H1 (cell line): Measurements from ENCODE around the gene CAP2. TPM values are rescaled to one million over a fixed set of nuclear protein-coding genes. Genes with fewer than 3 reads are reported as not detected.

Experiments used
- CTCF ChIA-PET: fragments of 300-600 bp; sonication (Branson Sonifier 250); formaldehyde crosslinking; loops from one replicate; lab custom pipeline; 2021; ENCODE audit not compliant: partially characterized antibody; lab: Charles Lee
- POLR2A ChIA-PET: fragments of 300-600 bp; sonication (Branson Sonifier 250); formaldehyde crosslinking; loops from one replicate; lab custom pipeline; 2021; ENCODE audit warnings: inconsistent platforms; ENCODE audit not compliant: partially characterized antibody; lab: Charles Lee
- DNase-seq, 2 experiments: peaks; one replicate each; pipeline versions ENCODE4 v3.0.0 to v3.0.0-alpha.2; 2010 to 2022; ENCODE audit warnings: low spot score in 2 of 2, low read depth in 1 of 2, mixed read lengths in 1 of 2
- FAIRE-seq: peaks from 2 replicates; lab custom pipeline; 2011; peaks lifted over from hg19 to GRCh38; lab: Jason Lieb, UNC
- H2AFZ ChIP-seq: 2 replicates; pipeline ENCODE4 v1.8.1; 2012; ENCODE audit warnings: low read length, inconsistent platforms
- H2AK5ac ChIP-seq: 2 replicates; pipeline ENCODE4 v1.6.1; 2013; ENCODE audit warnings: low read depth, low read length
- H2BK120ac ChIP-seq: replicated peaks from 2 replicates; pipeline ENCODE3; 2013; ENCODE audit warnings: low read depth, low read length, inconsistent platforms
- H2BK12ac ChIP-seq: 2 replicates; pipeline ENCODE4 v1.6.1; 2013; ENCODE audit warnings: low read depth, low read length
- H2BK15ac ChIP-seq: 2 replicates; pipeline ENCODE4 v1.6.1; 2013; ENCODE audit warnings: low read length
- H2BK20ac ChIP-seq: 2 replicates; pipeline ENCODE4 v1.6.1; 2013; ENCODE audit warnings: low read length
- H2BK5ac ChIP-seq: 2 replicates; pipeline ENCODE4 v1.6.1; 2013; ENCODE audit warnings: low read depth, low read length
- H3K14ac ChIP-seq: 2 replicates; pipeline ENCODE4 v1.6.1; 2013; ENCODE audit warnings: inconsistent platforms; ENCODE audit not compliant: insufficient read length
- H3K18ac ChIP-seq: 2 replicates; pipeline ENCODE4 v1.6.1; 2013; ENCODE audit warnings: low read length; ENCODE audit errors: extremely low read depth
- H3K23ac ChIP-seq: 2 replicates; pipeline ENCODE4 v1.6.1; 2013; ENCODE audit warnings: inconsistent platforms; ENCODE audit not compliant: insufficient read length
- H3K23me2 ChIP-seq: 2 replicates; pipeline ENCODE4 v1.6.1; 2013; ENCODE audit warnings: low read depth, low read length
- H3K27ac ChIP-seq: 2 replicates; pipeline ENCODE4 v1.6.1; 2011; ENCODE audit warnings: low read depth, low read length, inconsistent platforms
- H3K27me3 ChIP-seq, 4 experiments: replicated peaks in 1 of 4; 1 replicate in 1 of 4; 2 replicates in 3 of 4; pipeline versions ENCODE4 v1.6.1 to v1.8.1; 2011 to 2013; ENCODE audit warnings: low read length in 3 of 4, mild to moderate bottlenecking in 3 of 4, inconsistent platforms in 2 of 4, mixed read lengths in 2 of 4, moderate library complexity in 1 of 4; ENCODE audit not compliant: control insufficient read depth in 3 of 4, insufficient read depth in 3 of 4; ENCODE audit errors: extremely low read depth in 1 of 4
- H3K36me3 ChIP-seq, 4 experiments: 2 replicates each; pipeline versions ENCODE4 v1.6.1 to v1.8.1; 2011 to 2013; ENCODE audit warnings: mild to moderate bottlenecking in 4 of 4, low read length in 3 of 4, moderate library complexity in 2 of 4, control low read depth in 1 of 4, inconsistent platforms in 1 of 4; ENCODE audit not compliant: insufficient read depth in 4 of 4, control insufficient read depth in 2 of 4
- H3K4ac ChIP-seq: replicated peaks from 2 replicates; pipeline ENCODE3; 2013; ENCODE audit warnings: low read length, low read depth, mixed read lengths, inconsistent platforms; ENCODE audit not compliant: insufficient read length
- H3K4me1 ChIP-seq, 4 experiments: replicated peaks in 1 of 4; 1 replicate in 1 of 4; 2 replicates in 3 of 4; pipeline versions ENCODE4 v1.6.1 to v1.8.1; 2011 to 2013; ENCODE audit warnings: low read length in 3 of 4, inconsistent platforms in 2 of 4, mixed read lengths in 1 of 4; ENCODE audit not compliant: insufficient read depth in 4 of 4, control insufficient read depth in 3 of 4
- H3K4me2 ChIP-seq, 2 experiments: 2 replicates each; pipeline versions ENCODE4 v1.6.1 to v1.8.1; 2011 to 2013; ENCODE audit warnings: low read depth in 2 of 2, low read length in 2 of 2, control low read depth in 1 of 2, inconsistent platforms in 1 of 2, mild to moderate bottlenecking in 1 of 2; ENCODE audit not compliant: insufficient read depth in 1 of 2
- H3K4me3 ChIP-seq, 4 experiments: fragments of 200-600, 300-600 bp in 1 of 4; sonication (generic), shearing (Covaris generic), sonication (Bioruptor Twin) in 1 of 4; 2 replicates each; pipeline versions ENCODE4 v1.5.1 to v1.8.1; 2011 to 2016; ENCODE audit warnings: low read length in 4 of 4, low read depth in 3 of 4, control low read depth in 2 of 4, inconsistent platforms in 2 of 4, mild to moderate bottlenecking in 2 of 4, mixed read lengths in 1 of 4, moderate library complexity in 1 of 4; ENCODE audit not compliant: insufficient read depth in 2 of 4; ENCODE audit errors: extremely low read depth in 1 of 4
- H3K56ac ChIP-seq: replicated peaks from 2 replicates; pipeline ENCODE3; 2013; ENCODE audit warnings: low read depth, mild to moderate bottlenecking, mixed read lengths, low read length, inconsistent platforms; ENCODE audit not compliant: insufficient read length
- H3K79me1 ChIP-seq: 2 replicates; pipeline ENCODE4 v1.6.1; 2013; ENCODE audit warnings: low read depth, low read length, control low read depth
- H3K79me2 ChIP-seq, 2 experiments: 2 replicates each; pipeline versions ENCODE4 v1.6.1 to v1.8.1; 2012 to 2013; ENCODE audit warnings: low read length in 2 of 2, mild to moderate bottlenecking in 2 of 2, inconsistent platforms in 1 of 2; ENCODE audit not compliant: insufficient read depth in 2 of 2, control insufficient read depth in 1 of 2
- H3K9ac ChIP-seq, 4 experiments: replicated peaks in 1 of 4; 1 replicate in 1 of 4; 2 replicates in 3 of 4; pipeline versions ENCODE4 v1.6.1 to v1.8.1; 2011 to 2013; ENCODE audit warnings: low read depth in 3 of 4, low read length in 3 of 4, control low read depth in 2 of 4, mild to moderate bottlenecking in 2 of 4, moderate library complexity in 2 of 4, inconsistent platforms in 1 of 4; ENCODE audit errors: extremely low read depth in 1 of 4
- H3K9me3 ChIP-seq, 2 experiments: 2 replicates each; pipeline versions ENCODE4 v1.6.1 to v1.8.1; 2012 to 2013; ENCODE audit warnings: mild to moderate bottlenecking in 2 of 2, moderate library complexity in 2 of 2, control low read depth in 1 of 2, inconsistent platforms in 1 of 2, low read depth in 1 of 2, low read length in 1 of 2, mixed read lengths in 1 of 2; ENCODE audit not compliant: insufficient read depth in 2 of 2
- H4K20me1 ChIP-seq, 2 experiments: replicated peaks in 1 of 2; 2 replicates each; pipeline versions ENCODE3 to v1.8.1; 2011 to 2013; ENCODE audit warnings: inconsistent platforms in 2 of 2, low read length in 2 of 2, mild to moderate bottlenecking in 1 of 2; ENCODE audit not compliant: insufficient read depth in 2 of 2, control insufficient read depth in 1 of 2
- H4K5ac ChIP-seq: 2 replicates; pipeline ENCODE4 v1.6.1; 2013; ENCODE audit warnings: low read length, low read depth, mixed read lengths, inconsistent platforms; ENCODE audit not compliant: insufficient read length
- H4K8ac ChIP-seq: 2 replicates; pipeline ENCODE4 v1.8.0; 2013; ENCODE audit warnings: mild to moderate bottlenecking, moderate library complexity, low read length, inconsistent platforms; ENCODE audit not compliant: insufficient read depth; ENCODE audit errors: extremely low read depth
- H4K91ac ChIP-seq: replicated peaks from 2 replicates; pipeline ENCODE3; 2013; ENCODE audit warnings: low read length, mixed read lengths, inconsistent platforms; ENCODE audit not compliant: insufficient read length
- BACH1 ChIP-seq: IDR thresholded peaks from 2 replicates; pipeline ENCODE4 v1.6.1; 2012; ENCODE audit warnings: low read length, improper control_type of control experiment
- BRCA1 ChIP-seq: IDR thresholded peaks from 2 replicates; pipeline ENCODE4 v1.6.1; 2012; ENCODE audit warnings: low read depth, low read length, improper control_type of control experiment
- CREB1 ChIP-seq: IDR thresholded peaks from 2 replicates; pipeline ENCODE4 v1.6.1; 2012; ENCODE audit warnings: inconsistent platforms
- FOSL1 ChIP-seq: IDR thresholded peaks from 2 replicates; pipeline ENCODE4 v1.6.1; 2011; ENCODE audit warnings: mild to moderate bottlenecking, low read depth, low read length, moderate library complexity; ENCODE audit not compliant: insufficient read depth
- JUND ChIP-seq: IDR thresholded peaks from 2 replicates; pipeline ENCODE4 v1.6.1; 2011; ENCODE audit warnings: mild to moderate bottlenecking, improper control_type of control experiment, low read length
- KDM1A ChIP-seq: fragments of 200-600, 300-600 bp; sonication (generic); IDR thresholded peaks from 2 replicates; pipeline ENCODE4 v1.7.1; 2016; ENCODE audit warnings: mild to moderate bottlenecking, low read length, borderline replicate concordance
- NANOG ChIP-seq: IDR thresholded peaks from 2 replicates; pipeline ENCODE4 v1.6.1; 2011; ENCODE audit warnings: low read length, low read depth, mild to moderate bottlenecking, inconsistent platforms; ENCODE audit not compliant: insufficient read depth, poor library complexity, severe bottlenecking
- POU5F1 ChIP-seq: IDR thresholded peaks from 2 replicates; pipeline ENCODE4 v1.6.1; 2011; ENCODE audit warnings: low read depth, mild to moderate bottlenecking, low read length, moderate library complexity
- RFX5 ChIP-seq: IDR thresholded peaks from 2 replicates; pipeline ENCODE4 v1.6.1; 2011; ENCODE audit warnings: low read depth, low read length, improper control_type of control experiment, borderline replicate concordance
- SAP30 ChIP-seq: fragments of 300-600 bp; sonication (generic); IDR thresholded peaks from 2 replicates; pipeline ENCODE4 v1.7.1; 2012; ENCODE audit warnings: low read length, moderate library complexity, mild to moderate bottlenecking, inconsistent platforms; ENCODE audit not compliant: insufficient read depth, insufficient replicate concordance
- SP4 ChIP-seq: IDR thresholded peaks from 2 replicates; pipeline ENCODE4 v1.6.1; 2012; ENCODE audit warnings: low read length, inconsistent platforms
- TAF7 ChIP-seq: optimal IDR thresholded peaks from 2 replicates; pipeline ENCODE3; 2011; ENCODE audit warnings: low read depth, mild to moderate bottlenecking, inconsistent platforms, low read length, moderate library complexity, borderline replicate concordance
- YY1 ChIP-seq: IDR thresholded peaks from 2 replicates; pipeline ENCODE4 v1.6.1; 2011; ENCODE audit warnings: low read depth, mild to moderate bottlenecking, low read length
- ZNF274 ChIP-seq: IDR thresholded peaks from 2 replicates; pipeline ENCODE4 v1.7.0; 2012; ENCODE audit warnings: low read length, borderline replicate concordance; ENCODE audit errors: extremely low read depth
- WGBS, 2 experiments: shearing (Covaris generic) in 1 of 2; methylation state at CpG; one replicate each; pipeline versions ENCODE4 v1.1.6 to v1.1.7; 2013 to 2015; ENCODE audit warnings: low lambda C conversion rate in 2 of 2, mixed read lengths in 2 of 2, inconsistent platforms in 1 of 2, low coverage in 1 of 2, missing lambda C conversion rate in 1 of 2; ENCODE audit not compliant: insufficient replicate concordance in 2 of 2, insufficient coverage in 1 of 2, insufficient read length in 1 of 2; ENCODE audit errors: extremely low coverage in 1 of 2, missing lambda C conversion rate in 1 of 2; 5-methylcytosine and 5-hydroxymethylcytosine counted together
- polyA plus RNA-seq, 7 experiments: library from polyadenylated mRNA; depleted of rRNA in 3 of 7; stranded (reverse) in 5 of 7; unstranded in 2 of 7; fragments of >200 nt in 5 of 7; fragments of 200-250 nt in 2 of 7; gene quantifications; 1 replicate in 5 of 7; 2 replicates in 1 of 7; 4 replicates in 1 of 7; pipeline versions ENCODE4 v1.2.1 to v1.2.3, GENCODE V29; 2011 to 2013; ENCODE audit warnings: missing spikeins in 2 of 7, mixed read lengths in 2 of 7
- total RNA-seq: library from RNA; stranded (reverse); fragmentation: NEBNext Ultra II Directional; extraction: Animal tissue kit (Norgen Biotek cat#: 25700); gene quantifications from 2 replicates; pipeline ENCODE4 v1.2.1, GENCODE V29; 2021
- TF ChIP-seq, protein P1 (sequence below): IDR thresholded peaks from 2 replicates; pipeline ENCODE4 v1.6.1; 2012; ENCODE audit warnings: inconsistent platforms

The CAP2 gene
- total and polyA plus RNA-seq, 2 of the 8 experiments (the other 6 are each of a cell fraction or from before 2014, with no cell fraction given): 7.2 to 10.0 TPM

DNA sequence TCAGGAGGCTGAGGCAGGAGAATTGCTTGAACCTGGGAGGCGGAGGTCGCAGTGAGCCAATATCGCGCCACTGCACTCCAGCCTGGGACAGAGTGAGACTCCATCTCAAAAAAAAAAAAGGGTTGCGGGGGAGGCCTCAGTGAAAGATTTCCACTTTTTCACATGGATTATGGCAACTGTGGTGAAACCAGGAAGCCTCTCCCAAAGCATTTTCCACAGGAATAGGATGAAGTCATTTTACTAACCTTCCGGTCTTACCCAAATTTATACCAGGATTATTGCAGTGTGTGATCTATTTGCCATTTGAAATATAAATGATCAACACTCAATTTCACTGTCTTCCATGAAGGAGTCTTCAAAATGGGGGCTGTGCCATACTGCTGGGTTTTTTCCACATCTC lies 113.1 kb downstream of the CAP2 start:
- no peaks in the 10 kb centered on the region for H3K36me3 ChIP-seq
- H2AFZ ChIP-seq: no peak overlapping the region
- no peak overlapping the region for H3K27ac ChIP-seq
- H3K4me2 ChIP-seq: no peak overlapping the region
- ChIA-PET POLR2A (no interaction called here), CTCF (interaction anchor here (1.3 to 2.6 kb wide), 4 partner anchors 14 to 87 kb away, joined by 3 to 17 read pairs (median 10); no protein-coding TSS in a partner anchor)
- DNase-seq (no peak), FAIRE-seq (no peak)
- no peak overlapping the region for H3K56ac ChIP-seq
- H3K14ac ChIP-seq: no peak overlapping the region
- H2BK120ac ChIP-seq: no peak overlapping the region
- H4K5ac ChIP-seq: no peak overlapping the region
- no peak overlapping the region for H3K4ac ChIP-seq
- no peak overlapping the region for H4K8ac ChIP-seq
- no peaks in the 10 kb centered on the region for H4K20me1 ChIP-seq
- no peak overlapping the region for H3K4me3 ChIP-seq
- no peak overlapping the region for H3K18ac ChIP-seq
- H3K9me3 ChIP-seq: no peaks in the 10 kb centered on the region
- H3K79me1 ChIP-seq: no peaks in the 10 kb centered on the region
- H3K27me3 ChIP-seq: no peaks in the 10 kb centered on the region
- 0 out of 7 replicates have a peak, but pooled peaks cover 0 to 3% (median 0%) of the 10 kb centered on the region in 4 experiments for H3K4me1 ChIP-seq
- no peak overlapping the region for H3K9ac ChIP-seq
- H3K23me2 ChIP-seq: no peaks in the 10 kb centered on the region
- no peak overlapping the region for H3K23ac ChIP-seq
- H2BK12ac ChIP-seq: no peak overlapping the region
- no peaks in the 10 kb centered on the region for H3K79me2 ChIP-seq
- no peak overlapping the region for H2AK5ac ChIP-seq
- no peak overlapping the region for H2BK20ac ChIP-seq
- no peak overlapping the region for H2BK5ac ChIP-seq
- WGBS, 2 experiments: 92% methylated on average over 6 of the region's 6 CpGs; no CpG with 5 or more reads in 1 of the 2 experiments
- no peak overlapping the region for H4K91ac ChIP-seq
- H2BK15ac ChIP-seq: no peak overlapping the region
- TF ChIP-seq POU5F1: no peak
- TF ChIP-seq NANOG: no peak
- TF ChIP-seq CREB1: no peak
- no peak for TF ChIP-seq JUND
- TF ChIP-seq YY1: no peak
- no peak for TF ChIP-seq SAP30
- no peak for TF ChIP-seq BACH1
- no peak for TF ChIP-seq BRCA1
- TF ChIP-seq SP4: no peak
- TF ChIP-seq, protein P1, sequence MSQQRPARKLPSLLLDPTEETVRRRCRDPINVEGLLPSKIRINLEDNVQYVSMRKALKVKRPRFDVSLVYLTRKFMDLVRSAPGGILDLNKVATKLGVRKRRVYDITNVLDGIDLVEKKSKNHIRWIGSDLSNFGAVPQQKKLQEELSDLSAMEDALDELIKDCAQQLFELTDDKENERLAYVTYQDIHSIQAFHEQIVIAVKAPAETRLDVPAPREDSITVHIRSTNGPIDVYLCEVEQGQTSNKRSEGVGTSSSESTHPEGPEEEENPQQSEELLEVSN: no peak
- no peak for TF ChIP-seq FOSL1
- TF ChIP-seq KDM1A: no peak
- no peak for TF ChIP-seq TAF7
- no peak for TF ChIP-seq ZNF274
- TF ChIP-seq RFX5: no peak
